Measurements from ENCODE around the gene TNFRSF14. TPM values are rescaled to one million over a fixed set of nuclear protein-coding genes. Genes with fewer than 3 reads are reported as not detected.

The TNFRSF14 gene
- total and polyA plus RNA-seq, 2 of the 13 experiments (the other 11 are each of a cell fraction or from before 2014, with no cell fraction given) = 11.9 to 49.9 TPM

DNA sequence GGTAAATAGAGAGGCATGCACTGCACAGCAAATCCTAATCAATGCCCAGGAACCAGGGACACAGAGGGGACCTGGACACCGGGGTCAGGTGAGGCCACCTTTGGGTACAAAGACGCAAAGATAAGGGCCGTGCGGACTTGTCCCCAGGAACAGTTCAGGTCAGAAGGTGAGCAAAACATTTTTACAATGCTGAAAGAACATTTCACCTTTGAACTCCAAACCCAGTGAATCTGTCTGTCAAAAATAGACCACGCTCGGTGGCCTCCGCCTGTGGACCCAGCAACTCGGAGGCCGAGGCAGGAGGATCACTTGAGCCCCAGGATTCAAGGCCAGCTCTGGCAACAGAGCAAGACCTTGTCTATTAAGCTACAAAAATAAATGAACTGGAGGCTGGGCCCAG lies 15.2 kb downstream of the TNFRSF14 start (continued):
- TF ChIP-seq, protein P1, sequence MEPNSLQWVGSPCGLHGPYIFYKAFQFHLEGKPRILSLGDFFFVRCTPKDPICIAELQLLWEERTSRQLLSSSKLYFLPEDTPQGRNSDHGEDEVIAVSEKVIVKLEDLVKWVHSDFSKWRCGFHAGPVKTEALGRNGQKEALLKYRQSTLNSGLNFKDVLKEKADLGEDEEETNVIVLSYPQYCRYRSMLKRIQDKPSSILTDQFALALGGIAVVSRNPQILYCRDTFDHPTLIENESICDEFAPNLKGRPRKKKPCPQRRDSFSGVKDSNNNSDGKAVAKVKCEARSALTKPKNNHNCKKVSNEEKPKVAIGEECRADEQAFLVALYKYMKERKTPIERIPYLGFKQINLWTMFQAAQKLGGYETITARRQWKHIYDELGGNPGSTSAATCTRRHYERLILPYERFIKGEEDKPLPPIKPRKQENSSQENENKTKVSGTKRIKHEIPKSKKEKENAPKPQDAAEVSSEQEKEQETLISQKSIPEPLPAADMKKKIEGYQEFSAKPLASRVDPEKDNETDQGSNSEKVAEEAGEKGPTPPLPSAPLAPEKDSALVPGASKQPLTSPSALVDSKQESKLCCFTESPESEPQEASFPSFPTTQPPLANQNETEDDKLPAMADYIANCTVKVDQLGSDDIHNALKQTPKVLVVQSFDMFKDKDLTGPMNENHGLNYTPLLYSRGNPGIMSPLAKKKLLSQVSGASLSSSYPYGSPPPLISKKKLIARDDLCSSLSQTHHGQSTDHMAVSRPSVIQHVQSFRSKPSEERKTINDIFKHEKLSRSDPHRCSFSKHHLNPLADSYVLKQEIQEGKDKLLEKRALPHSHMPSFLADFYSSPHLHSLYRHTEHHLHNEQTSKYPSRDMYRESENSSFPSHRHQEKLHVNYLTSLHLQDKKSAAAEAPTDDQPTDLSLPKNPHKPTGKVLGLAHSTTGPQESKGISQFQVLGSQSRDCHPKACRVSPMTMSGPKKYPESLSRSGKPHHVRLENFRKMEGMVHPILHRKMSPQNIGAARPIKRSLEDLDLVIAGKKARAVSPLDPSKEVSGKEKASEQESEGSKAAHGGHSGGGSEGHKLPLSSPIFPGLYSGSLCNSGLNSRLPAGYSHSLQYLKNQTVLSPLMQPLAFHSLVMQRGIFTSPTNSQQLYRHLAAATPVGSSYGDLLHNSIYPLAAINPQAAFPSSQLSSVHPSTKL (CRISPR knock-in tag; IDR thresholded peaks at IDR 0.05) = 0 out of 2 replicates have a peak, but pooled peaks have one; percentile 34
- TF ChIP-seq TBX2 (CRISPR knock-in tag; IDR thresholded peaks at IDR 0.05; ENCODE audit: borderline replicate concordance) (peak; percentile 65; the same call in 1 of the 2 replicates), HDAC1 (CRISPR knock-in tag; IDR thresholded peaks at IDR 0.05) (no peak; the same call in 1 of the 2 replicates), MYNN (CRISPR knock-in tag; IDR thresholded peaks at IDR 0.05; ENCODE audit: low read depth) (no peak), HNF4G (IDR thresholded peaks at IDR 0.05; ENCODE audit: borderline replicate concordance, low read depth, low read length) (peak; percentile 47; the same call in 1 of the 2 replicates), HNF4G (CRISPR knock-in tag; IDR thresholded peaks at IDR 0.05; ENCODE audit: borderline replicate concordance, low read depth) (peak; percentile 70; the same call in 1 of the 2 replicates), RARG (CRISPR knock-in tag; IDR thresholded peaks at IDR 0.05; ENCODE audit: low read depth) (no peak), NR2F1 (CRISPR knock-in tag; IDR thresholded peaks at IDR 0.05) (peak; percentile 59 to 81; a peak in 3 of 4 replicates), HOXA3 (CRISPR knock-in tag; IDR thresholded peaks at IDR 0.05) (peak; percentile 12; the same call in 1 of the 2 replicates), NCOR1 (IDR thresholded peaks at IDR 0.05; ENCODE audit: borderline replicate concordance, low read length) (peak; percentile 51; the same call in 1 of the 2 replicates), SUZ12 (IDR thresholded peaks at IDR 0.05; ENCODE audit: low read depth, low read length) (no peak), ZNF180 (CRISPR knock-in tag; IDR thresholded peaks at IDR 0.05; ENCODE audit: borderline replicate concordance, low read depth) (no peak), SP4 (CRISPR knock-in tag; IDR thresholded peaks at IDR 0.05) (no peak), ZSCAN31 (CRISPR knock-in tag; IDR thresholded peaks at IDR 0.05; ENCODE audit: low read depth) (no peak)
- TF ChIP-seq, protein P2, sequence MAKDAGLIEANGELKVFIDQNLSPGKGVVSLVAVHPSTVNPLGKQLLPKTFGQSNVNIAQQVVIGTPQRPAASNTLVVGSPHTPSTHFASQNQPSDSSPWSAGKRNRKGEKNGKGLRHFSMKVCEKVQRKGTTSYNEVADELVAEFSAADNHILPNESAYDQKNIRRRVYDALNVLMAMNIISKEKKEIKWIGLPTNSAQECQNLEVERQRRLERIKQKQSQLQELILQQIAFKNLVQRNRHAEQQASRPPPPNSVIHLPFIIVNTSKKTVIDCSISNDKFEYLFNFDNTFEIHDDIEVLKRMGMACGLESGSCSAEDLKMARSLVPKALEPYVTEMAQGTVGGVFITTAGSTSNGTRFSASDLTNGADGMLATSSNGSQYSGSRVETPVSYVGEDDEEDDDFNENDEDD (CRISPR knock-in tag; IDR thresholded peaks at IDR 0.05; ENCODE audit: borderline replicate concordance) = no peak
- TF ChIP-seq, protein P3, sequence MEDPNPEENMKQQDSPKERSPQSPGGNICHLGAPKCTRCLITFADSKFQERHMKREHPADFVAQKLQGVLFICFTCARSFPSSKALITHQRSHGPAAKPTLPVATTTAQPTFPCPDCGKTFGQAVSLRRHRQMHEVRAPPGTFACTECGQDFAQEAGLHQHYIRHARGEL (CRISPR knock-in tag; IDR thresholded peaks at IDR 0.05) = no peak
- TF ChIP-seq, protein P4, sequence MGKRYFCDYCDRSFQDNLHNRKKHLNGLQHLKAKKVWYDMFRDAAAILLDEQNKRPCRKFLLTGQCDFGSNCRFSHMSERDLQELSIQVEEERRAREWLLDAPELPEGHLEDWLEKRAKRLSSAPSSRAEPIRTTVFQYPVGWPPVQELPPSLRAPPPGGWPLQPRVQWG (CRISPR knock-in tag; IDR thresholded peaks at IDR 0.05; ENCODE audit: borderline replicate concordance, low read depth) = no peak
- TF ChIP-seq, protein P5, sequence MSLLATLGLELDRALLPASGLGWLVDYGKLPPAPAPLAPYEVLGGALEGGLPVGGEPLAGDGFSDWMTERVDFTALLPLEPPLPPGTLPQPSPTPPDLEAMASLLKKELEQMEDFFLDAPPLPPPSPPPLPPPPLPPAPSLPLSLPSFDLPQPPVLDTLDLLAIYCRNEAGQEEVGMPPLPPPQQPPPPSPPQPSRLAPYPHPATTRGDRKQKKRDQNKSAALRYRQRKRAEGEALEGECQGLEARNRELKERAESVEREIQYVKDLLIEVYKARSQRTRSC (CRISPR knock-in tag; IDR thresholded peaks at IDR 0.05; ENCODE audit: low read depth) = no peak
- TF ChIP-seq, protein P6, sequence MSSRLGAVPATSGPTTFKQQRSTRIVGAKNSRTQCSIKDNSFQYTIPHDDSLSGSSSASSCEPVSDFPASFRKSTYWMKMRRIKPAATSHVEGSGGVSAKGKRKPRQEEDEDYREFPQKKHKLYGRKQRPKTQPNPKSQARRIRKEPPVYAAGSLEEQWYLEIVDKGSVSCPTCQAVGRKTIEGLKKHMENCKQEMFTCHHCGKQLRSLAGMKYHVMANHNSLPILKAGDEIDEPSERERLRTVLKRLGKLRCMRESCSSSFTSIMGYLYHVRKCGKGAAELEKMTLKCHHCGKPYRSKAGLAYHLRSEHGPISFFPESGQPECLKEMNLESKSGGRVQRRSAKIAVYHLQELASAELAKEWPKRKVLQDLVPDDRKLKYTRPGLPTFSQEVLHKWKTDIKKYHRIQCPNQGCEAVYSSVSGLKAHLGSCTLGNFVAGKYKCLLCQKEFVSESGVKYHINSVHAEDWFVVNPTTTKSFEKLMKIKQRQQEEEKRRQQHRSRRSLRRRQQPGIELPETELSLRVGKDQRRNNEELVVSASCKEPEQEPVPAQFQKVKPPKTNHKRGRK (CRISPR knock-in tag; IDR thresholded peaks at IDR 0.05) = no peak

Measured in HepG2 (cell line).